Nucleus accumbens (tissue), 56 donors: ENCODE data around the gene EFCAB6.

Experiments used
- DNase-seq, 56 donors: peaks; one replicate each; lab custom pipeline; 2025; lab: John Stamatoyannopoulos, UW

EFCAB6 gene

GRCh38 chr22:43535741-43536140, 276.4 kb downstream of the EFCAB6 start:
- no peak for DNase-seq

- DNase-seq = no peak
These were observed 276.8 kb downstream of the EFCAB6 start for GRCh38 chr22:43535336-43535735.

GRCh38 chr22:43534916-43535315, 277.2 kb downstream of the EFCAB6 start:
- DNase-seq = no peak

GRCh38 chr22:43533656-43534428, 278.3 kb downstream of the EFCAB6 start:
- no peak for DNase-seq

- no peak for DNase-seq
These were observed 279.0 kb downstream of the EFCAB6 start for GRCh38 chr22:43533156-43533530.

- no peak for DNase-seq
These were observed 279.6 kb downstream of the EFCAB6 start for GRCh38 chr22:43532301-43533155.

GRCh38 chr22:43531651-43532050, 280.5 kb downstream of the EFCAB6 start:
- no peak for DNase-seq

- DNase-seq = peak in 22 of 56 donors; percentile 7 to 55 (median 32)
These were observed 281.5 kb downstream of the EFCAB6 start for GRCh38 chr22:43530349-43531201.

GRCh38 chr22:43529934-43530333, 282.2 kb downstream of the EFCAB6 start:
- no peak for DNase-seq

- no peak for DNase-seq
These were observed 282.6 kb downstream of the EFCAB6 start for GRCh38 chr22:43529461-43529860.

- no peak for DNase-seq
These were observed 283.3 kb downstream of the EFCAB6 start for GRCh38 chr22:43528601-43529360.

GRCh38 chr22:43526946-43527345, 285.2 kb downstream of the EFCAB6 start:
- no peak for DNase-seq

GRCh38 chr22:43526117-43526655, 285.9 kb downstream of the EFCAB6 start:
- DNase-seq = no peak

- DNase-seq = no peak
These were observed 290.4 kb downstream of the EFCAB6 start for GRCh38 chr22:43521716-43522115.

- DNase-seq = no peak
These were observed 291.5 kb downstream of the EFCAB6 start for GRCh38 chr22:43520632-43521039.

- no peak for DNase-seq
These were observed 295.0 kb downstream of the EFCAB6 start for GRCh38 chr22:43516996-43517635.

GRCh38 chr22:43516386-43516785, 295.7 kb downstream of the EFCAB6 start:
- no peak for DNase-seq

GRCh38 chr22:43515902-43516301, 296.2 kb downstream of the EFCAB6 start:
- no peak for DNase-seq

GRCh38 chr22:43515411-43515810, 296.7 kb downstream of the EFCAB6 start:
- DNase-seq = no peak
